HG03457 (cell line): ENCODE measurements around the gene ATP10A.

Experiments
- ATAC-seq: cut with Tn5 transposase; IDR thresholded peaks from one replicate; pipeline ENCODE4 v1.9.1; 2021; ENCODE audit warnings: moderate number of reproducible peaks; ENCODE audit not compliant: unreplicated experiment

ATP10A gene

GRCh38 chr15:25687276-25687675 is 175.9 kb downstream of the ATP10A start:
- no peak for ATAC-seq

- no peak for ATAC-seq
These were observed 176.3 kb downstream of the ATP10A start for GRCh38 chr15:25686780-25687179.

GRCh38 chr15:25684521-25685431 is 178.4 kb downstream of the ATP10A start:
- ATAC-seq: no peak

- no peak for ATAC-seq
These were observed 179.2 kb downstream of the ATP10A start for GRCh38 chr15:25683911-25684310.

GRCh38 chr15:25683415-25683814 is 179.7 kb downstream of the ATP10A start:
- ATAC-seq: no peak

GRCh38 chr15:25682340-25682739 is 180.8 kb downstream of the ATP10A start:
- ATAC-seq: no peak

GRCh38 chr15:25680686-25681025 is 182.5 kb downstream of the ATP10A start:
- no peak for ATAC-seq

- ATAC-seq: no peak
These were observed 183.0 kb downstream of the ATP10A start for GRCh38 chr15:25679964-25680685.

- ATAC-seq: no peak
These were observed 183.6 kb downstream of the ATP10A start for GRCh38 chr15:25679492-25679891.

GRCh38 chr15:25678500-25678855 is 184.6 kb downstream of the ATP10A start:
- no peak for ATAC-seq

GRCh38 chr15:25677719-25678499 is 185.2 kb downstream of the ATP10A start:
- ATAC-seq: no peak

GRCh38 chr15:25676070-25676469 is 187.1 kb downstream of the ATP10A start:
- no peak for ATAC-seq

GRCh38 chr15:25675396-25675795 is 187.7 kb downstream of the ATP10A start:
- no peak for ATAC-seq

- ATAC-seq: no peak
These were observed 188.2 kb downstream of the ATP10A start for GRCh38 chr15:25674913-25675312.

GRCh38 chr15:25673972-25674371 is 189.2 kb downstream of the ATP10A start:
- no peak for ATAC-seq

GRCh38 chr15:25673351-25673750 is 189.8 kb downstream of the ATP10A start:
- ATAC-seq: no peak

GRCh38 chr15:25671132-25671531 is 192.0 kb downstream of the ATP10A start:
- ATAC-seq: no peak

GRCh38 chr15:25670621-25671020 is 192.5 kb downstream of the ATP10A start:
- no peak for ATAC-seq

GRCh38 chr15:25670025-25670554 is 193.0 kb downstream of the ATP10A start:
- ATAC-seq: no peak

- ATAC-seq: no peak
These were observed 194.2 kb downstream of the ATP10A start for GRCh38 chr15:25668901-25669300.

GRCh38 chr15:25668236-25668795 is 194.8 kb downstream of the ATP10A start:
- no peak for ATAC-seq
